ENCODE measurements around the gene EID2B. TPM values are rescaled to one million over a fixed set of nuclear protein-coding genes. Genes with fewer than 3 reads are reported as not detected.

EID2B gene
- total RNA-seq, 1 experiment from 2014 or later: 2.3 TPM

GRCh38 chr19:39539165-39539517 lies 6.5 kb upstream of the EID2B start:
- H3K9me2 ChIP-seq (ENCODE audit: insufficient read depth): no peaks in the 10 kb centered on the region
- peak overlapping the region; percentile 82 for H3K4me2 ChIP-seq
- no peaks in the 10 kb centered on the region for H3K9me3 ChIP-seq (ENCODE audit: insufficient read depth, low read depth)
- DNase-seq: peak in 1 of 2 experiments; percentile 84
- H3K4me1 ChIP-seq (replicated peaks; ENCODE audit: insufficient read depth): peaks cover 10% of the 10 kb centered on the region
- no peak for TF ChIP-seq CTCF (conservative IDR thresholded peaks at IDR 0.05)
- no peak for TF ChIP-seq EZH2 (IDR thresholded peaks at IDR 0.05; ENCODE audit: low read depth)
- no peaks in the 10 kb centered on the region for H3K36me3 ChIP-seq (ENCODE audit: low read depth)
- H3K27ac ChIP-seq: peak overlapping the region; percentile 44
- intact Hi-C loops (cut with micrococcal nuclease; ENCODE audit: unreplicated experiment): no loop called here
- peak overlapping the region; percentile 84 for H2AFZ ChIP-seq
- ChIA-PET POLR2A (ENCODE audit: unreplicated experiment) (interaction anchor here (0.6 kb wide), 1 partner anchor 1272 kb away, joined by 4 read pairs; no protein-coding TSS in a partner anchor), CTCF (interaction anchor here (0.6 to 0.7 kb wide), 4 partner anchors 11 to 391 kb away, joined by 3 to 5 read pairs (median 4); no protein-coding TSS in a partner anchor)
- H4K20me1 ChIP-seq (ENCODE audit: insufficient read depth): no peaks in the 10 kb centered on the region; the same call in 1 of the 2 replicates
- no peaks in the 10 kb centered on the region; the same call in 1 of the 2 replicates for H3F3A ChIP-seq (ENCODE audit: insufficient read depth, low read depth)
- no peaks in the 10 kb centered on the region for H3K27me3 ChIP-seq (ENCODE audit: insufficient read depth, low read depth)
- peaks cover 15% of the 10 kb centered on the region for H3K79me2 ChIP-seq (ENCODE audit: low read depth)
- BruUV-seq (replicated peaks): no TSS peak
- peak overlapping the region; percentile 75 for H3K4me3 ChIP-seq

- H3K9me3 ChIP-seq (ENCODE audit: insufficient read depth, low read depth): no peaks in the 10 kb centered on the region
- H3K27ac ChIP-seq: no peak overlapping the region
- H3K4me2 ChIP-seq: no peak overlapping the region
- ChIA-PET CTCF (interaction anchor here (2.5 kb wide), 1 partner anchor 93 kb away, joined by 8 read pairs; no protein-coding TSS in a partner anchor), POLR2A (ENCODE audit: unreplicated experiment) (no interaction called here)
- TF ChIP-seq CTCF (conservative IDR thresholded peaks at IDR 0.05): no peak
- TF ChIP-seq EZH2 (IDR thresholded peaks at IDR 0.05; ENCODE audit: low read depth): no peak
- H3K4me1 ChIP-seq (replicated peaks; ENCODE audit: insufficient read depth): peaks cover 16% of the 10 kb centered on the region
- no peaks in the 10 kb centered on the region for H3K27me3 ChIP-seq (ENCODE audit: insufficient read depth, low read depth)
- peaks cover 2% of the 10 kb centered on the region; the same call in 1 of the 2 replicates for H4K20me1 ChIP-seq (ENCODE audit: insufficient read depth)
- no peaks in the 10 kb centered on the region; the same call in 1 of the 2 replicates for H3F3A ChIP-seq (ENCODE audit: insufficient read depth, low read depth)
- H3K36me3 ChIP-seq (ENCODE audit: low read depth): no peaks in the 10 kb centered on the region
- H3K79me2 ChIP-seq (ENCODE audit: low read depth): peaks cover 9% of the 10 kb centered on the region
- no TSS peak for BruUV-seq (replicated peaks)
- intact Hi-C loops (cut with micrococcal nuclease; ENCODE audit: unreplicated experiment): loop anchor here (2.0 kb wide), 2 partner anchors 59 to 137 kb away; no protein-coding TSS in a partner anchor
- no peak overlapping the region for H2AFZ ChIP-seq
- no peak for DNase-seq
- no peak overlapping the region for H3K4me3 ChIP-seq
- no peaks in the 10 kb centered on the region for H3K9me2 ChIP-seq (ENCODE audit: insufficient read depth)
These were observed 1.1 kb upstream of the EID2B start for GRCh38 chr19:39533791-39534190.

GRCh38 chr19:39533003-39533512 lies 406 bp upstream of the EID2B start:
- Histone ChIP-seq H3K4me3 (peak overlapping the region; percentile 91; the same call in 1 of the 2 replicates), H2AFZ (no peak overlapping the region), H3K4me2 (peak overlapping the region; percentile 100), H3K36me3 (ENCODE audit: low read depth) (no peaks in the 10 kb centered on the region), H3K27me3 (ENCODE audit: insufficient read depth, low read depth) (no peaks in the 10 kb centered on the region), H3K9me3 (ENCODE audit: insufficient read depth, low read depth) (no peaks in the 10 kb centered on the region), H3K27ac (no peak overlapping the region), H3K79me2 (ENCODE audit: low read depth) (peaks cover 1% of the 10 kb centered on the region), H3K9me2 (ENCODE audit: insufficient read depth) (no peaks in the 10 kb centered on the region), H3F3A (ENCODE audit: insufficient read depth, low read depth) (no peaks in the 10 kb centered on the region; the same call in 1 of the 2 replicates), H3K4me1 (replicated peaks; ENCODE audit: insufficient read depth) (peaks cover 10% of the 10 kb centered on the region; the same call in 1 of the 2 replicates), H4K20me1 (ENCODE audit: insufficient read depth) (0 out of 2 replicates have a peak, but pooled peaks cover 2% of the 10 kb centered on the region)
- DNase-seq: no peak
- TF ChIP-seq EZH2 (IDR thresholded peaks at IDR 0.05; ENCODE audit: low read depth) (no peak), CTCF (conservative IDR thresholded peaks at IDR 0.05) (peak; percentile 26; the same call in 1 of the 2 replicates)
- intact Hi-C loops (cut with micrococcal nuclease; ENCODE audit: unreplicated experiment): loop anchor here (2.0 kb wide), 2 partner anchors 58 to 136 kb away; no protein-coding TSS in a partner anchor
- no TSS peak for BruUV-seq (replicated peaks)
- CTCF ChIA-PET: interaction anchor here (0.6 to 2.5 kb wide), 5 partner anchors 53 to 597 kb away, joined by 3 to 8 read pairs (median 4); no protein-coding TSS in a partner anchor
- POLR2A ChIA-PET (ENCODE audit: unreplicated experiment): interaction anchor here (0.6 kb wide), 1 partner anchor 34 kb away, joined by 11 read pairs; no protein-coding TSS in a partner anchor
